ENCODE measurements around the gene TBCCD1.
"Not testable (repeated sequence)": the region's sequence is repeated elsewhere in the genome, so short reads cannot be mapped to it uniquely, and the experiment has no call there.

TBCCD1 gene

DNA sequence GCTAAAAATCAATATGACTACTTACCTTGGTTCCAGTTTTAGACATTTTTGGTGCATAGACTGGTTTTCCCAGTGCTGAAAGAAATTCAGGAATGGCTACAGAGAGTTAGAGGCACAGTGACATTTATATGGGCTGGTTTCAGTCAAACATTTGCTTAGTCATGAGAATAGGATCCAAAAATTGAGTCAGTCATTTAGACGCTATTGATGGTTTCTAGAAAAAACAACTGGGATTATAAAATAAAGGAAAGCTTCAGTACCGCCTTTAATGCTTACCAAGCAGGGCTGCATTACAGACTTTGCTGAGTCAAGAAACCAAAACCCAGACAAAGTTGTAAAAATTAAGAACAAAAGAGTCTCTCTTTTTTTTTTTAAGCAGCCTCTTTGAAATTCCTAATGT, 22.9 kb downstream of the TBCCD1 start, which contains the start of gene CRYGS:
CRYGS (minus strand) TSS at position 100 of the 400 bp plus-strand sequence; CDS start at position 46, 54 bp downstream.
- DNase-seq = no peak

GRCh38 chr3:186540835-186541226, 26.3 kb downstream of the TBCCD1 start:
- no peak for DNase-seq

- DNase-seq = peak; percentile 80
Measured at GRCh38 chr3:186540221-186540834, 26.8 kb downstream of the TBCCD1 start.

DNA sequence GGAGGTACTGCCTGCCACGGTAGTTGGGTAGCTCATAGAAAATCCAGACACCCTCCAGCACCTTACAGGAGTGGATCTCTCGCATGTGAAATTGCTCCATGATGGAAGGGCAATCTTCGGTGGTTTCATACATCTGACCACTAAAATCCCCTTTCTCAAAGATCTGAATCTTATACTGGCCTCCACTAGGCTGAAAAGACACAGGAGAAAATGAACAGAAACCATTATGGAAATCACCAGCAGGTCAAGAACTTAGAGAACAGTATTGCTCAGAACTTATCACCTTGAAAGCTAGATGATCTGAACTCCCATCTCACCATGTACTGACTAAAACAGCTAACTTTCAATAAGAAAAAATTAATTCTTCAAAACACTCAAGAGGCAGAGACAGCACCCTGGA, 28.4 kb downstream of the TBCCD1 start:
- no peak for DNase-seq

DNA sequence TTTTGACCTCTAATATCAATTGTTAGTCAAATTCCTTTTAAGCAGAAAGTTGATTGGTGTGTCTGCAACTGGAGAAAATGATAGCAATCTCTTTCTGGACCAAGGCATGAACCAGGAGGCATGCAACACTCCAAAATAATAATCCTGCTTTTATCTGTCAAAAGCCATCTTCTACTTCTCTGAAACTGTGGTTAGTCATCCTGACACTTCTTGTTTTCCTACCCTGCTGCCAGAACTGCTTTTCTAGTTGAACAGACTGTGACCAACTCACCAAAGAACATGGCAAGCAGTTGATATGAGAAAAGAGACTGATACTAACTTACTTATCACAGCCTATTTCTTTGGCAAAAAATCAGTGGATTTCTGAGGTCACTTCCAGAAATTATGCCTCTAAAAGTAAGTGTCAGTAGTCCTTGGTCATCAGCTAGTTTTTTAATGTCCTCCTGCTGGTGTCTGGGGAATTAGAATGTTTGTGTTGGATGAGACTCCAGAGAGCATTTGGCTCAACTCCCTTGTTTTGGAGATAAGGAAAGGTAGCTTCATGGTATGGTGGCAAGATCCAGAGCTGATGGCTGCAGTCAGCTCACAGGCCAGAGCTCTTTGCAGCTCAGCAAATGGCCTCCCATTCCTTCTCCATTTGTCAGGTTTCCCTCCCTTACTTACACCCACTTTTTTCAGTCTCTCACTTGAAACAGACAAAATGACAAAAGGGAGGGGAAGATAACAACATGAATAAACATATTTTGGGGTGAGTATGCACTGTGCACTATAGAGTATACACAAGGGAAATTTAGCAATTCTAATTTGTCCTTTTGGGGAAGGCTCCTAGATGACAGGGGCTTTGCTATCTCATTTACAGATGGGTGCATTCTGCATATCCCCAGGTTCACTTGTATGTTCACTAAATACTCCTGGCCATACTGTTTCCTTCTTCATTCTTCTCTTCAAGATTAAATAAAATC, 30.0 kb downstream of the TBCCD1 start:
- no peak for DNase-seq

DNA sequence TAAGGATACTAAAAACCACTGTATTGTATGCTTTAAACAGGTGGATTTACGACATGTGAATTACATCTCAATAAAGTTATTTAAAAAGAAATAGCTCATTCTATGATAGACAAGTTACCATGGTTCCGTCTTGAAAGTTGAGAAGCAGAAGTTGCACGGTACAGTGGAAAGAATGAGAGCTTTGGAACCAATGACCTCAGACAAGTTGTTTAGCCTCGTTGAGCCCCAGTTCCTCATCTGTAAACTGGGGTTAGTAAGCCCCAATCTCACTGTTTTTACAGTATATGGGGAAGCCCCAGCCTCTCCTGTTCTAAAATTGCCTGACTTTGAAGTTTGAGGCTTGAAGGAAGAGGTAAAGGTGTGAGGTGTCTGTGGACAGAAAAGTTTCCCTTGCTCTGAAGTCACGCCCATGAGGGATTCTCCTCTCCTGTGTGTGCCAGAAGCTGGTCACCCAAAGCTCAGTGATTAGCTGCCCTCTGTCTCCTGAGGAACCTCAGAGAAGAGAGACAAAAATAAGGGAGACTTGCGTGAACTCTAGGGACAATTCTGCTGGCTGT, 32.9 kb downstream of the TBCCD1 start:
- DNase-seq = no peak

- no peak for DNase-seq
Measured at GRCh38 chr3:186532598-186533072, 34.5 kb downstream of the TBCCD1 start.

DNA sequence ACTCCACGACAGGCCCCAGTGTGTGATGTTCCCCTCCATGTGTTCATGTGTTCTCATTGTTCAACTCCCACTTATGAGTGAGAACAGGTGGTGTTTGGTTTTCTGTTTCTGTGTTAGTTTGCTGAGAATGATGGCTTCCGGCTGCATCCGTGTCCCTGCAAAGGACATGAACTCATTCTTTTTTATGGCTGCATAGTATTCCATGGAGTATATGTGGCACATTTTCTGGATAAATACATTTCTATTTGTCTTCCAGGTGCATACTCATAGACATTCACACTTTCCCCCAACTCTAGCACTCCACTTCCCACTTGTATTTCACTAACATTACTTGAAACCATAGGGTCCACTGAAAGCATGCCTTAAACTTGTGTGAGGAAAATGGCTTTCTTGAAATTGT, 35.4 kb downstream of the TBCCD1 start:
- not testable (repeated sequence) for DNase-seq

GRCh38 chr3:186530415-186530814, 36.7 kb downstream of the TBCCD1 start:
- DNase-seq = no peak

DNA sequence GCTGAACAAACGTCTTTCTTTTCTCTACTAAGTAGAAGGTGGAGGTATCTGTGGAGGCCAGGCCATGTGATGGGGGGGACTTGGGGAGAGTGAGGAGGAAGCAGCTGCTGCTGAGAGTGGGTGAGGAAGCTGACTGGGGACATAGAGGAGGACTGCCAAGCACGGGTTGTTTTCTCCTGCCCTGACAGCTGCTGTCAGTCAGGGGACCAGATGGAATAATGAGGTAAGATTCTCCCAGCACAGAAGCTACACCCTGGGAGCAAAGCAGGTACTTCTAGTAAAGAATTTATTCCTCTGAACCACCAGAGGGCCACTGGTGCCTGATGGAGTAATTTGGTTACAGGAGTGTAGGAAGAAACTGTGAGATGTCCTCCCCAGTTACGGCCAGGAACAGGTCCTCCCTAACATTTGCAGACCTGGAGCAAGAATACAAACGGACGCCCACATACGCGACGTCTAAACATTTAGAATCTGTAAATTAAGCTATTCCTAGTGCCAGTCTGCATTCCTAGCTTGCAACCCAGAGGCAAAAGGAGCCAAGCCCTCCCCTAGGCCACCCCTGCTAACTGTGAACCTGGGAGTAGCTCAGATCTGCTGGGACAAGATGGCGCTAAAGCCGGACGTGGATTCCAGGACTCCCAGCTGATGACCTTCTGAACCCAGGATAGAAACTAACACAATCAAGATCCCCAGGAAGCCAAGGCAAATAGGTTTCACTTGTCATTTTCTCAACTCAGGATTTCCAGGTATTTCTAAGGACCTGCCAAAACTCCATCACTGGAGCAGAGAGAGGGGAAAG, 37.7 kb downstream of the TBCCD1 start:
- no peak for DNase-seq

DNA sequence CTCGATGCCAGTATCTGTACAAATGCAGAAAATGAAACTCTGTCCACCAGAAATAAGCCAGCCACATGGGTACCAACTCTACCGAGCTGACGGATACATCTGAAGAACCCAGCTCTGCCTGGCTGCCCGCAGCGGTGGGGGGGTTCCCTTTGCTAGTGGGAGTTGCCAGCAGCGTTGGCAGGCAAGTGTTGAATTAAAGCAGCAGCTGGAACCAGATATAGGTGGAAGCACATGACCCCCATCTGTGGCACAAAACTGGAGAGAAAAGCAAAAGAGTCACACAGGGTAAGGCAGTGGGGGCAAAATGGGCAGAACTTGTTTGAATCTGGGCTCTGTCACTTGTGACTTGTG, 40.9 kb downstream of the TBCCD1 start:
- no peak for DNase-seq

DNA sequence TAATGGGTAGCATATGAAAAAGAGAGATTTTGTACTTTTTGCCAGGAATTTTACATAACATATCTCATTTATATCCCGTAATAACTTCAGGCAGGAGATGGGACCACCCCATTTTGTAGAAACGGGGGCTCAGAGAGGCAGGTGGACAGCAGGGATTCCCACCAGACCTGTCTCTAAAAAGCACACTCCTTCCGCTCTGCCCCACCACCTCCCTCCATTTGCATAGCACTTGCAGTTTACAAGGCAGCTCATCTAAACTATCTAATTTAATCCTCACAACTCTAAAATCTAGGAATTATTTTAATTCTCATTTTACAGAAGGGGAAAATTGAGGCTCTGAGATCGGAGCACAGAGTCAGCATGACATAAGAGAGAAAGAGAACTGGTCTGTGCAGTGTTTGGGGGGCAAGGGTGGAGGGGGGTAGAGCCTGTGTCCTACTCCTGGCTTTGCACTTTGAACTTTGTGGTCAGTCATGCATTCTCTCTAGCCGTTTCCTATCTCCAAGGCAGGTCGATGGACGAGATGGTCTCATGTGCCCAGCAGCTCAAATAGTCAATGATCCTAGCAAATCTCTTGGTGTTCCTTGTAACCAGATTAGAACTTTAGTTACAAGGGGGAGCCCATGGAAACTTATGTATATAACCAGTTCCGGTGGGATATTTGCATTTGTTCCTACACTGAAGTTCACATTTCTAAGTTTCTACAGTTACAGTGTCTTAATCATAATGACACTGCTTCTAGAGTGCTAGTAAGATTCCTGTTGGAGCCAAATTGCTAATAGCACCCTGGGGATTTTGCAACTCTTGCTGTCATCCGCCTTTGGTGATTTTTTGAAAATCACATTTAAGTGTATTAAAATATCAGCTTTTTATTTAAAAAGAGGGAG, 41.5 kb downstream of the TBCCD1 start:
- DNase-seq = no peak

- no peak for DNase-seq
Measured at GRCh38 chr3:186524616-186525015, 42.5 kb downstream of the TBCCD1 start.

GRCh38 chr3:186523434-186523833, 43.7 kb downstream of the TBCCD1 start:
- no peak for DNase-seq

- DNase-seq = no peak
Measured at GRCh38 chr3:186523022-186523421, 44.1 kb downstream of the TBCCD1 start.

DNA sequence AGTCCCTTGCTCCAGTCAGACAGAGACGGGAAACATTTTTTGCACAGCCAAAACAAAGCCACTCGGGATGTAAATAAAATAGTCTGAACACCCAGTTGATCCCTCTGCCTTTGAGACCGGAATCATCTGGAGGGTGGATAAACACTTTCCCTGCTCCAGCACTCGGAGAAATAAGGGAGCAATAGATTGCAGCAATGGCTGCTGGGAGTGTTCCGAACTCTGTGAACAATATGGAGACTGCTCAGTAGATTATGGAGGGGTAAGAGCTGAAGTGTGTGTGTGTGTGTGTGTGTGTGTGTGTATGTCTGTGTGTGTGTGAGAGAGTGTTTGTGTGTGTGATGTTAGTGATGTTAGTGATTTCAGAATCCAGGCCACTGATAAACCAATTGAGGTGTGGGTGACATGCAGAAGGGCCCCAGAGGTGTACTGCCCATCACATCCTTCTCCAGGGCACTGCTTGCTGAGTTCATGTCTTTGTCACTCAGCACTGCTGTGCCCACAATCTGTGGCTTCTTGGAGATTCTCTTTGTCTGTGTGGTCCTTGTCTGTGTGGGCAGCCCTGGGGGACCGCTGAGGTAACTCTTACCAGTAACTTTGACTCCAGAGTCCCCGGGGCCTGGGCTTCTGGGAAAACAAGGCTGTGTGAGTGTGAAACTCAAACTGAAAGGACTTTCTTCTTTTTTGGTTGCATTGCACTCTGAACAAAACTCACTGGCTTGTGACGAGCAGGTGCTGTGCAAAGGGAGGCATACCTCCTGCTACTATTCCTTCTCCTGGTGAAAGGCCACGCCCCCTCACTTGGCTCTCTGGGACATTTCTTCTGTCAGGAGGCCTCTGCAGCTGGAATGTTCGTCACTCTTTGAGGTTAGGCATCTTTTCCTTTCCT, 45.9 kb downstream of the TBCCD1 start:
- DNase-seq = no peak

- DNase-seq = no peak
Measured at GRCh38 chr3:186520431-186520830, 46.7 kb downstream of the TBCCD1 start.

GRCh38 chr3:186519021-186519658, 48.0 kb downstream of the TBCCD1 start:
- no peak for DNase-seq

- DNase-seq = no peak
Measured at GRCh38 chr3:186517218-186517617, 49.9 kb downstream of the TBCCD1 start.

GRCh38 chr3:186516646-186517045, 50.5 kb downstream of the TBCCD1 start:
- no peak for DNase-seq

Data from NCI-H1436 (cell line).